HCEC 1CT (cell line): ENCODE results near the gene RET.

Experiments
- DNase-seq: peaks from one replicate; pipeline ENCODE4 v3.0.0-alpha.2; 2017

RET gene

DNA sequence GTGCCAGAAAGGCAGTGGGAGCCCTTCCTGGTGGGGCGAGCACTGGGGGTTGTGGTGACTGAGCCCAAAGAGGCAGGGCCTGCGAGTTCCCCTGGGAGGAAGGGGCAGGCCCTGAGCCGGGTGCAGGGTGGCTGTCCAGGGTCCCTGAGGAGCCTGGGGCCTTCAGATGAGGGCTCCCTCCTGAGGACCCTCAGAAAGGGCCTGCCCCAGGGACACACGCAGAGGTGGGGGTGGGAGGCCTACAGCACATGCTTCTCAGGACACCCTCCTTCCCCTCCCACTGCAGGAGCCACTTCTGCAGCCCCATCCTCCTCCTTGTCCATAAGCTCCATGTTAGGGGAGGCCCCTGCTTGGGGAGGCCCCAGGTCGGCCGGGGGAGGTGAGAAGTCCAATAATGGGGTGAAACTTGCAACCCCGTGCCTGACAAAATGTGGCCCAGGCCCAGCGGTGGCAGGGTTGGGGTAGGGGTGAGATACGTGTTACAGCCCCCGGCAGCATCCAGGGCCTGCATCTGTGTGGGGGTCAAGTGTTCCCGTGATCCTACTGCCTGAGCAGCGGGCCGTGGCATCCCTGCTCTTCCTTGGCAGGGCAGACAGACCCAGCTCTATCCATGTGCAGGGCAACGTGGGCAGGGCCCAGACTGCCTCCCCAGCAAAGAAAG, 31.8 kb upstream of the RET start:
- no peak for DNase-seq

DNA sequence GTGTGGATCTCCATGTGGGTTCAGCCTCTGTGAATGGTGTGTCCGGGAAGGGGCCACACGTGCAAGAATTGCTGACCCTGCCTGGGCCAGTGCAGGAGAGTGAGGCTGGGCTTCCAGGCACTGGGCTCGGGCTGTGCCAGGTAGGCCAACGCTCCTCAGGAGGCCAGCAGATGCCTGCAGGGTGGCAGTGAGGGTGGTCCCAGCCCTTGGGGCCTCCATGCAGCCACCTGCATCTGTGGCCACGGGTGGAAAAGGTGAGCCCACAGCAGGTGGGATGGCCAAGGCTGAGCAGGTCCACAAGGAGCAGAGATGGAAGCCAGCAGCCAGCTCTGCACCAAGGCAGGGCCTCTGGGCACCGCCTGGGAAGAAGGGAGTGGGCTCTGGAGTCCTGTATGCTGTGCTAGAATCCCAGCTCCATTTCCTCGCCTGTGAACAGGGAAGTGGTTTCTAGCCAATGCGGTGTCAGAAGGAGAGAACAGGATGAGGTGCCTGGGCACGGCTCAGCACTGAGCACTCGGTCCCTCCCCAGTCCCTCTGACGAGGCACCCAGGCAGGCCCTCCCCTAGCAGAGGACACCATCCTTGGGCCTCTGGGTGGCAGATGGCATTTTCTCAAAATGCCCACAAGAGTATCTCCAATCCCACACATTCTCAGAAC, 31.1 kb upstream of the RET start:
- DNase-seq, result no peak

DNA sequence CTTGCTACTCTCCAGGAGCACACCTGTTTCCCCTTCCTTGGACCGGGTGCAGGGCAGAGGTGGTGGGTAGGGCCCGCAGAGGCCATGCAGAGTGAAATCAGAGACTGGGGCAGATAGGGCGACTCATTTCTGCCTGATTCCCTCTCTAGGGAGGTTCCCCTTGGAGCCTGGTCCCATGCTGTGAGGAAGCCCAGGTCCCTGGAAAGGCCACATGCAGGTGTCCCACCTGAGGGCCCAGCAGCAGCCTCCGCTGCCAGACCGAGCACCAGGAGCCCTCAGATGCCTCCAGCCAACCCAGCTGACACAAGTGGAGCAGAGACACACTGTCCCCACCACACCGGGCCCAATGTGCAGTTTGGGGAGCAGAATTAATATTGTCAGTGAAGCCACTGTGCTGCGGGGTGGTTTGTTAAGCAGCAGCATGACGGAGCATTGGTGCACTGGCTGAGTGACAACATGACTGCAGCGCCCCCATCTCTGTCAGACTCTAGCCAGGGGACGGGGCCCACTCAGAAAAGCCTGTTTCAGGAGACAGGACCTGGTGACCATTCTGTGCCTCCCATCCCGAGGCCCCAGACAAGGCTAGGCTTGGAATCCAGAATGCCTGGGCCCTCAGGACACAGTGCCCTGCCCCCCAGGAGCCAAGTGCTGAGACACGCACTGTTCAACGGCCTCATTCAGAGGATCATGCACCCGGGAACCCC, 30.4 kb upstream of the RET start:
- DNase-seq, result no peak

DNA sequence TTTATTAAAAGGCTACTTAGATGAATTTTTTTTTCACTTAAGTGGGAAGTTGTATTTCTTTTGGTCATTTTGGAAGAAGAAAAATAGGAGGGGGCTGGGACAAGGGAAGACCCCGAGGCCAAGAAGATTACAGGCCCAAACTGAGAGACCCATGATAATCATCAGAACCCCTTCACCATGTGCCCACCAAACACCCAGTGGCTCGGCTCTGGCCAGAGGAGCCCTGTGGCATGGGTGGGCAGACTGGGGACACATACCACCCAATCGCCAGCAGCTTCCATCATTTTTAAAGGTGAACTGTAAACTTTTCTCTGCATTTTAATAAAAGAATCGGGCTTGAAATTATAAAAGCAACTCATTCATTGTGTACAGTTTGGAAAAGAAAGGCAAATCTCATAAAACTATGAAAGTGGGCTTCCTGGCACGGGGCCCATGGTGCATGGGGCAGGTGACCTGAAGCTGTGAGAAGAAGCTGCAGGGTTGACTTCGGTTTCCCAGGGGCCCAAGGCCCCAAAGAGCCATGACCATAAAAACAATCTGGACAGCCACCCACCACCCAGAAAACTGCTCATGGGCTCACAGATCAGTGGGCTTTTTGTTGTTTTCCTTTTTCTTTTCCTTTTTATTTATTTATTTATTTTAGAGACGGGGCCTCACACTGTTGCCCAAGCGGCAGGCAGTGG, 29.4 kb upstream of the RET start:
- DNase-seq, result no peak

DNA sequence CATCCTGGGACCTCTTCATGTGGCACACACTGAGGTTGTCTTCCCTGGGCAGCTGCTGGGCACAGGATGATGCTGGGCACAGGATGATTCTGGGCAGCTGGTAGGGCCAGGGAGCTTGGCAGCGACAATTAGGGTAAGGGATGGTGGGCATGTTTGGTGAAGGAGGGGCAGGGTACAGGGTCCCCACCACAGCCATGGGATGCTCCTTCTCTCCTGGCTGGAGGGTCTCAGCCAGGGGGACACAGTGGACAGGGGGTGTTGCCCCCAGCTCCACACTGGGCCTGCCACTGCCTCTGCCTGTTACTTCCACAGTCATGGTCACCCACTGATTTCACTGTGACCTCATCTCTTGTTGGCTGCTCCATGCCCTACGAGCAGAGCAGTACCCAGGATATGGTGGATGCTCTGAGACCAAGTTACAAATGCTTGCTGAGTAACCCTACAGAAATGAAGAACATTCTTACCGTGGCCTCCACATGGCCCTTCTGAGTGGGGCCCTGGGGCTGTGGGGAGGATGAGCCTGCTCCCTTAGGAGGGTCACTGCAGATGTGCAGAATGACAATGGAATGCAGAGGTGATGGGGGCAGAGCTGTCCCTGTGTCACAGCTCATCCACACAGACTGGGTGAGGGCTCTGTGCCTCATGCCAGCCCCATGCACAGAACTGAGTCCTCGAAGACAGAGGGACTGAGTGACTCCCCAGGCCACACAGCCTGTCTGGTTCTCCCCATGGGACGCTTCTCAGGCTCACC, 28.4 kb upstream of the RET start:
- DNase-seq, result peak; percentile 13

DNA sequence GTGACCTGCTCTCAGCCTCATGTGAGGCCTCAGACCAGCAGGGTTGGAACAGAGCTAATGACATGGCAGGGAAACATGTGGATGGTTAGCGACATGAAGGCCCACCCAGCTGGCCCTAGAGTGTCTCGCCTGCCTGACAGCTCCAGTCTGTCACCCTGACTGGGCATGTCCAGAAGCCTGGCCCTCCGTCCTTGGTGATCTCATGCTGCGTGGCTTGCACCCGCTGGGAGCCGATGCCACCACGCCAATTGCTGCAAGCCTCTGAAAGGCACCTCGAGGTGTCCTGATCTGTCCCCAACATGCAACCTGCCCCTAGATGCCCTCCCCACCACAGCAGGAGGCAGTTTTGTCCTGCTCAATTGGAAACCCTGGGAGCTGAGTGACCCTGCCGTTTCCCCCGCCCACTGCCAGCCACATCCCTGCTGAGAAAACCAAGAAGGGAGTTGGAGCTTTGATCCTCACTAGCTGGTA, 27.8 kb upstream of the RET start:
- no peak for DNase-seq

DNA sequence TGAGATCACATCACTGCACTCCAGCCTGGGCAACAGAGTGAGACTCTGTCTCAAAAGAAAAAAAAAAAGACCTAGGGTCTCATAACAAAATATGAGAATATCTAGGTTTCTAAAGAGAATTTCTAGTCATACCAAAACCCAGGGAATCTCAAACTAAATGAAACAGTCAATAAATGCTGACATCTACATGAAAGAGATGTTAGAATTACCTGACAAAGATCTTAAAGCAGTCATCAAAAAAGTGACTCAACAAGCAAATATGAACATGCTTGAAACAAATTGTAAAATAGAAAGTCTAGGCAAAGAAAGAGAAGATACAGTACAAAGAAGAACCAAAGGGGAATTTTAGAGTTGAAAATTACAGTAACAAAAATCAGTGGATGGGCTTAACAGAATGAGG, 26.9 kb upstream of the RET start:
- no peak for DNase-seq

DNA sequence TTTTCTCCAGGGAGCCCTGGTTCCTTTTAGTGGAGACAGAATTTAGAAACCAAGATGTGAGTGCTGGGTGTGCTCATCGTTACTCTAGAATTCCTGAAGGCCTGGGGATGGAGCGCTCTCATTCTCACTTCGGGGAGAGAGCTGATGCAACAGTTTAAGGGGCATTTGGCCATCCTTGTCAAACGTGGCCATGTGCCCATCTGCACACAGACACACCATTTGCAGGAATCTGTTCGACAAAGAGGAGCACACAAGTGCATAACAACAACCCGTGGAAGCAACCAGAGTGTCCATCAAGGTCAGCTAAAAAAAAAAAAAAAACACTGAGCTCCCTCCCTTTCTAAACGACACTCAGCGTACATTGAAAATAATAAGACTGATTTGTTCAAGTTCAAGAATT, 23.0 kb upstream of the RET start:
- DNase-seq, result no peak

DNA sequence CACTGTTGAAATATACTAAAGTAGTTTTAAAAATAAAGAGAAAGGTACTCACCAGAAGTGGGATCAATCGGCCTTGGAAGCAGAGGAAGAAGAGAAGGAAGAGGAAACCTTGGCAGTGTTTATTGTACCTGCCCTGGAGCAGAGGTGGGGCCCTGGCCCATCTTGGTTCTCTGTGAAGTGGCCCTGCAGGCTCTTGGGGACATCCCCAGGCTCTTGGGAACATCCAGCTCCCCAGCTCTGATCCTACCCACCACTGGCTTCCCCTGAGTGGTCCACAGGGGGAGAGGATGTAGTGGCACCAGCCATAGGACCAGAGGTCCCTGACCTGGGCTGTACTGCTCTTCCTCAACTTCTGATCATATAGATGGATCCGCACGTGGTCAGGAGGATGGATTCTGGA, 22.3 kb upstream of the RET start:
- no peak for DNase-seq

DNA sequence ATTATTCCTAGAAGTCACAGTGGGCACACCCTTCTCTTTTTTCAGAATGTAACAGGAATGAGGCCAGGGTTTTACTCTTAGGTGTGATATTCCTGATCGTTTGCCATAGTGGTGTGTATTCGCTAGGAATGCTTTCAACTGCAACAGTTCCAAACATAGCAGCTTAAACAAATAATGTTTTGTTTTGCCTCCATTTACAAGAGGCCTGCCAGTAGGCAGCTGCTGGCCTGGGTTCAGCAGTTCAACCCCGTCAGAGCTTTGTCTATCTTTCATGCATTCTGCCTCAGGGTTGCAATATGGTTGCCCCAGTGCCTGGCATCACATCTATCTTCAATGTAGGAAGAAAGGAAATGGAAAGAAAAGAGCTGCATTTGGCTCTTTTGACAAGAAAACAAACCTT, 21.7 kb upstream of the RET start:
- DNase-seq, result no peak

DNA sequence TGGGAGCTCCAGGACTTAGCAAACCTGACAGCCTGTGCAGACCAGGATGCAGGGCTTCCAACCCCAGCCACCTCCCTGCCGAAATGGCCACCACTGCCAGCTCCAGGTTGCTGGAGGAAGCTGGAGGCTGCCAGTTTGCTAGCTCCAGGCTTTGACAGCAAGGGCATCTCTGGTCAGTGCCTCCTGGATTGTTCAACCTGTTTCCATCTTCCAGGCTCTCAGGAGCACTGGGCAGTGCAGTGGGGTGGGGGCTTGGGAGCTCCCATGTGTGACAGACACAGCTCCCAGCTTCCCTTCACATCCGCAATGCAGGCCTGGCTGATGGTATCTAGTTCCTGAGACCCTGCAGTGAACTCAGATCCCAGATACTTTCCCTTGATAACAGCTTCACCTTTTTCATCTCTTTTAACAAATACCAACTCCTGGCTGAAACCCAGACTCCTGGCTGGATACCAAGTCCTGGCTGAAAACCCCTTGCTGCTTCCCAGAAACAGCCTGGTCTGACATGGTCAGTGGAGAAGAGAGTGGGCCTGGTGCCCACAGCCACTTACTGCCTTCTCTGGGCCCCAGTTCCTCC, 20.8 kb upstream of the RET start:
- DNase-seq, result no peak

DNA sequence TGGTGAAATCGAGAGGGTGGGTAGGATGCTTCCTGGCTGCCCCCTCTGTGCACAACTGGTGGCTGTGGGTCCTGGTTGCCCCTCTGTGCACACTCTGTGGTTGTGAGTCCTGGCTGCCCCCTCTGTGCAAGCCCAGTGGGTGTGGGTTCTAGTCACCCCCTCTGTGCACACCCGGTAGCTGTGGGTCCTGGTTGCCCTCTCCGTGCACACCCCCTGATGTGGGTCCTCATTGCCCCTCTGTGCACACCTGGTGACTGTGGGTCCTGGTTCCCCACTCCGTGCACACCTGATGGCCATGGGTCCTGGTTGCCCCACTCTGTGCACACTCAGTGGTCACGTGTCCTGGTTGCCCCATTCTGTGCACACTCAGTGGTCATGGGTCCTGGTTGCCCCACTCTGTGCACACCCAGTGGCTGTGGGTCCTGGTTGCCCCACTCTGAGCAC, 20.3 kb upstream of the RET start:
- DNase-seq, result no peak

DNA sequence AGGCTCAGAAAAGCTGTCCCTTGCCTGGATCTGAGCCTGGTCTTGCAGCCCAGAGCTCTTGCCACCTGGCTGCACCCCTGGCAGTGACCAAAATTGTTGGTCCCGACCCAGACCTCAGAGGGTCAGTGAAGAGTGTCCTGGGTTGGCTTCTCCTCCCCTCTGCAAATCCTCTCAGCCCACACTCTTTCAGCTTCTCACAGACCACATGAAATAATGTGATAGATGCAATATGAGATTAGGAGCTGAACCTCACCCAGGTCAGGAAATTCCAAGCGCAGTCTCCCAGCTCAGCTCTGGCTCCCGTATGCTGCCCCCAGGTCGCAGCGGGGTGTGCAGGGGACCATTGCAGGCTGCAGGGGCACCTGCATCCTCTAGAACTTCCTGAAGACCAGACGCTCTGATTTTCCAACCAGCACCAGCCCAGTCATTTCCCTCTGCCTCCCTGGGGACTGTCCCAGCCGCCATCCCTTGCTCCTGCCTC, 19.6 kb upstream of the RET start:
- DNase-seq, result no peak

DNA sequence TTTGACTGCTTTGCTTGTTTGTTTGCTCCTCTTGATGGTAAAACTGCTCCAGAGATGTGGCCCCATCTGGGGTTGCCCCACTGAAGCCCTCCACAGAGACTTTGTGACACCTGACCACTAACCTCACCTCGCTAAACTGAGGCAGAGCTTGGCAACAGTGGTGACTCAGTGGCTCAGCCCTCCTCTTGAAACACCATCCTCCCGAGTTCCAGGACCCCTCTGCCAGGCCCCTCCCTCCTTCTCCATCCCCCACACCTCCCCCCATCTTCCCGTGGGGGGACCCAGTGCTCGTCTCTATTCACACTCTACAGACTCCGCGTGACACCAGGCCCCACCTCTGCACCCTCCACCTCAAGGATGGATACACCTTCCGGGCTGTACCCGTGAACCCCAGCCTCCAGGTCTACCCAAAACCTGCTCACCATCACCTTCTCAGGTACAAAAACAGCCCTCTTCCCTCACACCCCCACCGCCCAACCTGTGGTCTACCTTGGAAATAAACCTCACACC, 19.0 kb upstream of the RET start:
- DNase-seq, result no peak

DNA sequence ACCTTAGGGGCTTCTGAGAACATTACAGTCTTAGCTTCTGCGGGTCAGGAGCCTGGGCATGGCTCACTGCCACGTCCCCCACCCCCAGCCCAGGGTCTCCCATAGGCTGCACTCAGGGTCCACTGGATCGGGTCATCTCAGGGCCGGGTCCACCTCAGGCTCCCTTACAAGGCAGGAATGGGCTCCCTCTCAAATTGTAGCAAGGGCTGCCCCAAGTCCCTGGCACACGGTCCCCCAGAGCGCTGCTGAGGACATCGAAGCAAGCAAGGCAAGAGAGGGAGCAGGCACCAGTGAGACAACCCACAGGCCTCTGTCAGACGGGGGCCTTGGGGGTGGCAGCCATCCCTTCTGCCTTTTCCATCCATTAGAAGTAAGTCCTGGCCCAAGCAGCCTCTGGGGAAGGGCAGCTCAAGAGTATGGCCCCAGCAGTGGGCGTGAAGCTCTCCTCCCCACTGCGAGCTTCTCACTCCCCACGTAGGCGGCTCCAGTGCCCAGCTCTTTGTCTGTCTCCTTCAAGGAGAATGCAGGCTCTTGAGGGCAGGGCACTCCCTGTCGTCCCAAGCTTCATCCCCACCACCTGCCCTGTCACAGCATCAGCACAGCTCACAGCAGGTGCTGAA, 18.0 kb upstream of the RET start:
- no peak for DNase-seq

DNA sequence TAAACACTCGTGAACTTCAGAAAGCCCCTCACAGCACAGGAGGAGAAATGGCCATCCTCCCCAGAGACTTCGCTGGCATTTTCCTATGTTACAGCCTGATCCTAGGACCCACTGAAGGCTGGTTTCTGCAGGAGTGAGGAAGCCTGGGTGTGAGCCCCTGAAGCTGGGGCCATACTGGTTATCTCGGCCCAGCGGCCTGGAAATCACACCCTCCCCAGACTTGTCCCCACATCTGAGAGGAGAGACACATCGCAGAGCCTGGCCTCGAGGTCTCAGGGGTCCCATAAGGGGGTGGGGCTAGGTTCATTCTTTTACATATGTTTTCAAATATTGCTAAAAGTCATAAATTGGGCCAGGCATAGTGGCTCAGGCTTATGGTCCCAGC, 17.5 kb upstream of the RET start:
- no peak for DNase-seq

DNA sequence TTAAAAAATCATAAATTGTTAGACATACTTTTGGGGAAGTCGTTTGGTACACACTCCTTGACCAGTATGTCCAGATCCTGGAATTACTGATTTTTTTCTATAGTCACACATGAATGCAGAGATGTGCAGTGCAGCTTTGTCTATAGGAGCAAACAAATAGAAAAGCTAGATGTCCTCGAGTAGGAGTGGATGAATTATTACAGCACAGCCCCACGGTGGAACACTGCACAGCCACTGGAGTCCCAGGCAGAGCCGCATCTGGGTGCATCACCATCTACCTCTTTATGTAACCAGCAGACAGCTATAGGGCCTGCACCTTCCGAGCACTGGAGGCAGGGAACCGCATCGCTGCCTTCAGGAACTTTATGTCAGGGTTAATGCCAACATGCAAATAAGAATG, 17.0 kb upstream of the RET start:
- no peak for DNase-seq

DNA sequence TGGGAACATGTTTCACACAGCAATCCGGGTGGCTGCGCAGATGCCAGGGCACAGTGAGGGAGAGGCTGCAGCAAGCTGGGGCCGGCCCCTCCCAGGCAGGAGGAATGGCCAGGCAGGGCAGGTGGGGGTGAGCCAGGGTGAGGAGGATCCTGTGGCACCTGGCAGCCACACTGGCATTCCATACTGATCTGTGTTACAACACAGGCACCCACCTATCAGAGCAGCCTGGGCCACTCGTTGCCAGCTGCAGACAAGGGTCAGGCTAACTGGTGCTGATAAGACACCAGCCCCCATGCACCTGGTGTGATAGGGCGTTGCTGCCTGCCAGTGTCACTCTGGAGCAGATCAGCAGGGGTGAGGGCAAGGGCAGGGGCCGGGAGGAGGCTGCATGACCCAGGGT, 16.6 kb upstream of the RET start:
- no peak for DNase-seq

DNA sequence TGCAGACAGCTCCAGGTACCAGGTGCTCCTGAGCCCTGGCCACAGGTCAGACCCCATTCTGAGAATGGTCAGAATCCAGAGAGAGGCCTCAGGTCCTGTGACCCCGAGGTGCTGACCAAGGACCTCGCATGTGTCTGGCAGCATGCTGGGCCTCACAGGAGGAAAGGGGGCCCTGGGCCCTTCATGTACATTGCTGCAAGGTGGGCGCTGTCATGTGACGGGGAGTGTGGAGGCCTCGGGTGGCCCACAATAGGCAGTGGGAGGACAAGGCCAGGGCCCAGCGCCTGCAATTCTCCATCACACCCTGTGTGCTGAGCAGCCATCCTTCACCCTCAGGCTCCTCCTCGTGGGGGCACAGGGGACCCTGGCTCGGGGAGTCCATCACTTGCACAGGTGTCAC, 15.5 kb upstream of the RET start:
- no peak for DNase-seq

DNA sequence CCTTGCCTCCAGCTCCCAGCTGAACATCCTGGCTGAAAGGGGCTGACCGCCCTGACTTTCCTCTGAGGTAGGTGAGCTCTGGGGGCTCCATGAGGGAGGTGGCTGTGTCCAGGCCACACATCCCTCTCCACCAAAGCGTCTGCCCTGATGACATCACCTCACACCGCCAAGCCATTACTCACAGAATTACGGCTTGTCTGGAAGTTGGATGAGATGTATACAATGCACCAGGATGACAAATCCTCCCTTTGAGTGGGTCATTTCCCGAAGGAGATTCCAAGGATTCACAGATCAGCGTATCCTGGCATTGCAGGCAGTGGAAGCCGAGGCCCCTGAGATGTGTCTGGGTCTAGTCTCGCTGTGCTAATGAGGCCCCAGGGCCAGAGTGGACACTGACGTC, 15.1 kb upstream of the RET start:
- DNase-seq, result no peak

DNA sequence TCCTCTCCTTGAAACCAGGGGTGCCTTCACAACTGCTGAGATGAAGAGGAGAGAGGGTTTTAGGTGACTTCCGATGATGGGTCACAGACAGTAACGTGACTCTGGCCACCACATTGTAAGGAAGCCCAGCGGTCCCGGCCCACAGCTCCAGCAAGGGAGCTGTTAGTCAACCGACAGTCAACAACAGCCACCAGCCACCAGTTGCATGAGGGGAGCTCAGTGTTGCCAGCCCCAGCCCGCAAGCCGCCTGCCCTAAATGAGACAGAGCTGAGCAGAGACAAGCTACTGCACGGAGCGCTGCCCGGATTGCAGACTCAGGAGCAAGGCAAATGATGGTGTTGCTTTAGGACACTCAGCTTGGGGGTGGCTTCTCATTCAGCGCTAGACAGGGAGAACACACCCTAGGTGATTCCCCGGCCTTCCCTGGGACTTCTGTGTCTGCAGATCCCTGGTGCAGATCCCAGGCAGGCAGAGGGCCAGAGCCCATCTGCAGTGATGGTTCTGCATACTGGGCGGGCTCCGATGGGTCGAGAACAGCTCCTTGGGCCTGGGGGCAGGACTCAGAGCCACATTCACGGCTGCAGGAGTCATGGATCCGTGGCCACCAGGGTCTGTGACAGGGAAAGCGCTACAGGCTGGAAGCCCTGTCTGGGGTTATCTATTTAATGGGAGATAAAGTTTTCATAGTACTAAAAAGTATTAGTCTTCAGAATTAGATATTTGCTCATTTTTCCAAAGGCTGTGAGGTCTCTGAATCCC, 14.3 kb upstream of the RET start:
- no peak for DNase-seq
